Measurements from ENCODE around the gene RPL23.

Gene RPL23

GRCh38 chr17:38798614-38799500, 54.7 kb downstream of the RPL23 start:
- peak overlapping the region; percentile 94 for H3K27ac ChIP-seq
- TF ChIP-seq CTCF (conservative IDR thresholded peaks at IDR 0.05) (no peak), ZFX (IDR thresholded peaks at IDR 0.05) (peak; percentile 88)

Measured in C4-2B (cell line).